ENCODE measurements around the gene C19orf25. TPM values are rescaled to one million over a fixed set of nuclear protein-coding genes. Genes with fewer than 3 reads are reported as not detected.

The C19orf25 gene
- polyA plus RNA-seq, 3 donors: 17.0 to 33.0 (median 31.3) TPM

DNA sequence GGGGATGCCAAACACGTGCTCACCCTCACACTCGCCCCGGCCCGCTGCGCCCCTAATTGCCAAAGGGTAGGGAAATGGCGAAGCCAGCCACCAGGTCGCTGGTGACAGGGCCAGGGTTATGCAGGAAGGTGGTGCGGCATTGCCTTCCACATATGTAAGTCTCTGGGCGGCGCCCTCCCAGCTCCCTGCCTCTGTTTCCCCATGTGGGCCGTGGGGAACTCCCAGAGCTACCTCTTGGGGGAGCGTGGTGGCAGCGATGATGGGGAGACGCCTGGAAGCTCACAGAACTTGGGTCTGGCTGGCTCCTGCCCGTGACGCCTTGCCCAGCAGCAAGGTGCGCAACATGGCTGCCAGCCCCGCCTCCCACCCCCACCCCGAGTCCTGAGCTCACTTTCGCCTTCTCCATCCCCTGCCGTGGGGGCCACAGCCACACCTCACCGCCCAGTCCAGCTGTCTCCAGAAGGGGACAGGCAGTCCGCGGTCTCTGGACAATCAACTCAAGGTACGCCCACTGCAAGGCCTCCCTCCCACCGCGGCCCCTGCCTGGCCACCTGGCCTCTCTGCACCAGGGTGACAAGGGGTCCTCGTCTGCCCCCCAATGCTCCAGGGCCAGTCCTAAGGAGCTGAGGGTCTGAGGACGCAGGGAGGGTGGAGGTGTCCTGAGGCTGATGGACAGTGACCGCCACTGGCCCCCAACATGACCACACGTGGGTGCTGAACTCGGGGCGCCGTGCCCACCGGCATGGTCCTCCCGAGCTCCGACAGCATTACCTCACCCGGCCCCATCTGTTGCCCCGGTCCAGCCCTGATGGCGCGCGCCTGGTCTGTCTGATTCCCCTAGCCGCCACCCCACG, 6.6 kb downstream of the C19orf25 start:
- no peak for DNase-seq (ENCODE audit: extremely low read depth in 1 of 11, low read depth in 9 of 11, low spot score in 4 of 11)

DNA sequence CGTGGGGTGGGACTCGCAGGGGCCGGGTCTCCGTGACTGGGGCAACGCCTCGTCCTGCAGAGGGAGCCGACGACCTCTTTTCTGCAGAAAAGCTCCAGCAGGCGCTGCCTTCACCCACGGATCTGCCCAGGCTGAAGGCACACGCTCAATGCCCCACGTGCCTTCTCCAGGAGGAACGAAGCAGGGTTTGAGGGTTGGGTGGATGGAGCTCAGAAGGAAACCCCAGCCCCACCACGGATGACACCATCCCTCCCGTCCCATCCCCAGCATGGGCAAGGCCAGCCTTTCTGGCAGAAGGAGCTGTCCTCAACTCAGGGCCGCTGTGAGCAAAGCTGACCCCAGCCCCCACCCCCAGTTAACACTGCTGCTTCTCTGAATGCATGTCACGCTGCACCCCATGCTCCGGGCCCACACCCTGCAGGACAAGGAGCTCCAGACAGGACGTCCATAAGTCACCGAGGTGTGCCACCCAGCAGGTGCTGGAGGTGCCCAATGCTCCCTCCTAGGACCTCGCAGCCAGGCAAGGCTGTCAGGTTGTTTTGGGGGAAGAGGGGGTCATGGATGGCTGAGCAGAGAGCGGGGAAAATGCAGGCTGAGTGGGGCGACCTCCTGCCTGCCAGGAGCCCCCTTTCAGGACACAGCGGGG, 7.4 kb downstream of the C19orf25 start:
- DNase-seq (ENCODE audit: extremely low read depth in 1 of 11, low read depth in 9 of 11, low spot score in 4 of 11): no peak

DNA sequence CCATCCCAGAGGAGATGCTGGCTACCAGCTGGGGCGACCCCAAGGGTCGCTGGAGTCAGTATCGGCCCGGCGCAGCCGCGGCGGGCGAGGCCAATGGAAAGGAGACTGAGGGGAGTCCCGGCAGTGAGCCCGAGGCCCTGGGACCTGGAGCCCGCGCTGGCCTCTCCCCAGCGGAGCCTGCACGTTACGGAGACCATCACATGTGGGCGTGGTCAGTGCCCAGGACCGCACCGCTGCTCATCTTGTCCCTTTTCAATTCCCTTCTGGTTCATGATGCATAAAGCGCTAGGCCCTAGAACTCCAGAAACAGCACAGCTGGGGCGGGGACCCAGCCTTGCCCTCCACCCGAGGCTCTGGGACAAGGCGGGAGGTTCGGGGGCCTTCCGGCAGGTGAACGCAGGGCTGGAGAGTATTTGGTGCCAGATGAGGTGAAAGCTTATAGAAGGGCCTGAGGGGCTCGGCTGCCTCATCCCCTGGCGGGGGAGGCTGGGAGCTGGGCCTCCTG, 8.0 kb downstream of the C19orf25 start:
- no peak for DNase-seq (ENCODE audit: extremely low read depth in 1 of 11, low read depth in 9 of 11, low spot score in 4 of 11)

DNA sequence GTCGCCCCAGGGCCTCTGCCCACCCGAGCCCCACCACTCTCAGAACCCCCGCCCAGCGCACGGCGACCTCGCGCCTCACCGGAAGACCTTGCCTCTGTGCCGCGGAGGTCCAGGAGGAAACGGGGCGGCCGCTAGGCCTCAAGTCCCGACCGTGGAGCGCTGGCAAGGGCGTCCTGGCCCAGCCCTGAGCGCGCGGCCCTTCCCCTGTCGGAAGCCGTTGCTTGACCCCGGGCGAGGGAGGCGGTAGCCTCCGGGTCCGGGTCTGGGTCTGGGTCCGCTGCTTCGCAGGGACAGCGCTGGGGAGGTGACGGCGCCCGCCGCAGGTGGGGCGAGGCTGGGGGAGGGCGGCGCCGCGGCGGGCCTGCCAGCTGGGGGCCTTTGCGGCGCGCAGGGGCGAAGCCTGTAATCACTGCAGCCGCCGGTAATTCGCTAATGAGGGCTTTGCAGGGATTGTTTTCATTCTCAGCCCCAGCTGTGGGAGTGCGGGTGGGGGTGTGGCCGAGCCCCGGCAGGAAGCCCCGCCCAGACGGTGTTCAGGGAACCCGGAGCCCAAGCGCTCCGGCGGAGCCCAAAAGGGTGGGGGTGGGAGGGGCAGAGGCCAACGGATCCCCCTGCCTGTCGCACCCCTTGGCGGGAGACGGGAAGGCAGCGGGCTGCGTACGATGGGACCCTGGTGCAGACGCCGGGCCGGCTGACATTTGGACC, 8.6 kb downstream of the C19orf25 start:
- no peak for DNase-seq (ENCODE audit: extremely low read depth in 1 of 11, low read depth in 9 of 11, low spot score in 4 of 11)

DNA sequence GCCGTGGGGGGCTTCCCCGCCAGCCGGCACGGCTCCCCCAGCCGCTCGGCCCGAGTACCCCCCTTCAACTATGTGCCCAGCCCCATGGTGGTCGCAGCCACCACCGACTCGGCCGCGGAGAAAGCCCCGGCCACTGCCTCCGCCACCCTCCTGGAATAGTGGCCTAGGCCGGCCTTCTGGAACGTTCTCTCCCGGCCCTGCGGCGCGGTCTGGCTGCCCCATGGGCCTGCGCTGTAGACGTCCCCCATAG, 9.0 kb downstream of the C19orf25 start:
- no peak for DNase-seq (ENCODE audit: extremely low read depth in 1 of 11, low read depth in 9 of 11, low spot score in 4 of 11)

DNA sequence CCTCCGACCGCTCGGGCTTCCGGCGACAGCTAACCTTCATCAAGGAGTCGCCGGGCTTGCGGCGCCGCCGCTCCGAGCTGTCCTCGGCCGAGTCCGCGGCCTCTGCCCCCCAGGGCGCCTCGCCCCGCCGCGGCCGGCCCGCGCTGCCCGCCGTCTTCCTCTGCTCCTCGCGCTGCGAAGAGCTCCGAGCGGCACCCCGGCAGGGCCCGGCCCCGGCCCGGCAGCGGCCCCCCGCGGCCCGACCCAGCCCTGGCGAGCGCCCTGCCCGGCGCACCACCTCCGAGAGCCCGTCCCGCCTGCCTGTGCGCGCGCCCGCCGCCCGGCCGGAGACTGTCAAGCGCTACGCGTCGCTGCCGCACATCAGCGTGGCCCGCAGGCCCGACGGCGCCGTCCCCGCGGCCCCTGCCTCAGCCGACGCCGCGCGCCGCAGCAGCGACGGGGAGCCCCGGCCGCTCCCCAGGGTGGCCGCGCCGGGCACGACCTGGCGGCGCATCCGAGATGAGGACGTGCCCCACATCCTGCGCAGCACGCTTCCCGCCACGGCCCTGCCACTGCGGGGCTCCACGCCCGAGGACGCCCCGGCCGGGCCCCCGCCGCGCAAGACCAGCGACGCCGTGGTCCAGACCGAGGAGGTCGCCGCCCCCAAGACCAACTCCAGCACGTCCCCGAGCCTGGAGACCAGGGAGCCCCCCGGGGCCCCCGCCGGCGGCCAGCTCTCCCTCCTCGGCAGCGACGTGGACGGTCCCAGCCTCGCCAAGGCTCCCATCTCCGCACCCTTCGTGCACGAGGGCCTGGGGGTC, 9.6 kb downstream of the C19orf25 start:
- no peak for DNase-seq (ENCODE audit: extremely low read depth in 1 of 11, low read depth in 9 of 11, low spot score in 4 of 11)

DNA sequence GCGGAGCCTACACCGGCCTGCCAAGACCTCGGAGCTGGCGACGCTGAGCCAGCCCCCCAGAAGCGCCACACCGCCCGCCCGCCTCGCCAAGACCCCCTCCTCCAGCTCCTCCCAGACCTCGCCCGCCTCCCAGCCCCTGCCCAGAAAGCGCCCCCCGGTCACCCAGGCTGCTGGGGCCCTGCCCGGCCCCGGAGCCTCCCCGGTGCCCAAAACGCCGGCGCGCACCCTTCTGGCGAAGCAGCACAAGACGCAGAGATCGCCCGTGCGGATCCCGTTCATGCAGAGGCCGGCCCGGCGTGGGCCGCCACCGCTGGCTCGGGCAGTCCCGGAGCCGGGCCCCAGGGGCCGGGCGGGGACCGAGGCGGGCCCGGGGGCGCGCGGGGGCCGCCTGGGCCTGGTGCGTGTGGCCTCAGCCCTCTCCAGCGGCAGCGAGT, 10.2 kb downstream of the C19orf25 start:
- DNase-seq (ENCODE audit: extremely low read depth in 1 of 11, low read depth in 9 of 11, low spot score in 4 of 11): no peak

DNA sequence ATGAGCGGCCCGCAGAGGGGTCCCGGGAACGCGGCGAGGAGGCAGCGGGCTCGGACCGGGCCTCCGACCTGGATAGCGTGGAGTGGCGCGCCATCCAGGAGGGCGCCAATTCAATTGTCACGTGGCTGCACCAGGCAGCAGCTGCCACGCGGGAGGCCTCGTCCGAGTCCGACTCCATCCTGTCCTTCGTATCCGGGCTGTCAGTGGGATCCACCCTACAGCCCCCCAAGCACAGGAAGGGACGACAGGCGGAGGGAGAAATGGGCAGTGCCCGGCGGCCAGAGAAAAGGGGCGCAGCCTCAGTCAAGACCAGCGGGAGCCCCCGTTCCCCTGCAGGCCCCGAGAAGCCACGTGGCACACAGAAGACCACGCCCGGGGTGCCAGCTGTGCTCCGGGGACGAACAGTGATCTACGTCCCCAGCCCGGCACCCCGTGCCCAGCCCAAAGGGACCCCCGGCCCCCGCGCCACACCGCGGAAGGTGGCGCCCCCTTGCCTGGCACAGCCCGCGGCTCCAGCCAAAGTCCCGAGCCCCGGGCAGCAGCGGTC, 10.7 kb downstream of the C19orf25 start:
- DNase-seq (ENCODE audit: extremely low read depth in 1 of 11, low read depth in 9 of 11, low spot score in 4 of 11): no peak

DNA sequence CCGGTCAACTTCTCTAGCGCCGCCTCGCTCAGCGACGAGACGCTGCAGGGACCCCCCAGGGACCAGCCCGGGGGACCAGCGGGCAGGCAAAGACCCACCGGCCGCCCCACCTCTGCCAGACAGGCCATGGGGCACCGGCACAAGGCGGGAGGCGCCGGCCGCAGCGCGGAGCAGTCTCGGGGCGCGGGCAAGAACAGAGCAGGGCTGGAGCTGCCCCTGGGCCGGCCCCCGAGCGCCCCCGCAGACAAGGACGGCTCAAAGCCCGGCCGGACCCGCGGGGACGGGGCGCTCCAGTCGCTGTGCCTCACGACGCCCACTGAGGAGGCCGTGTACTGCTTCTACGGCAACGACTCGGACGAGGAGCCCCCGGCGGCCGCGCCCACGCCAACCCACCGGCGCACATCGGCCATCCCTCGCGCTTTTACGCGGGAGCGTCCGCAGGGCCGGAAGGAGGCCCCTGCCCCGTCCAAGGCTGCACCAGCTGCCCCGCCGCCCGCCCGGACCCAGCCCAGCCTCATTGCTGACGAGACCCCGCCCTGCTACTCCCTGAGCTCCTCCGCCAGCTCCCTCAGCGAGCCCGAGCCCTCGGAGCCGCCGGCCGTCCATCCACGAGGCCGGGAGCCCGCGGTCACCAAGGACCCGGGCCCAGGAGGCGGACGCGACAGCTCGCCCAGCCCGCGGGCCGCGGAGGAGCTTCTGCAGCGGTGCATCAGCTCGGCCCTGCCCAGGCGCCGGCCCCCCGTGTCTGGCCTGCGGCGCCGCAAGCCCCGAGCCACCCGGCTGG, 11.3 kb downstream of the C19orf25 start:
- DNase-seq (ENCODE audit: extremely low read depth in 1 of 11, low read depth in 9 of 11, low spot score in 4 of 11): no peak

DNA sequence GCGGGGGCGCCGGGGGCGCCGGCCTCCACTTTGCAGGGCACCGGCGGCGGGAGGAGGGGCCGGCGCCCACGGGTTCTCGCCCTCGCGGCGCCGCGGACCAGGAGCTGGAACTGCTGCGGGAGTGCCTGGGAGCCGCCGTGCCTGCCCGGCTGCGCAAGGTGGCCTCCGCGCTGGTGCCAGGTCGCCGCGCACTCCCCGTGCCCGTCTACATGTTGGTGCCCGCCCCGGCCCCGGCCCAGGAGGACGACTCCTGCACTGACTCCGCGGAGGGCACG, 11.9 kb downstream of the C19orf25 start:
- DNase-seq (ENCODE audit: extremely low read depth in 1 of 11, low read depth in 9 of 11, low spot score in 4 of 11): no peak

DNA sequence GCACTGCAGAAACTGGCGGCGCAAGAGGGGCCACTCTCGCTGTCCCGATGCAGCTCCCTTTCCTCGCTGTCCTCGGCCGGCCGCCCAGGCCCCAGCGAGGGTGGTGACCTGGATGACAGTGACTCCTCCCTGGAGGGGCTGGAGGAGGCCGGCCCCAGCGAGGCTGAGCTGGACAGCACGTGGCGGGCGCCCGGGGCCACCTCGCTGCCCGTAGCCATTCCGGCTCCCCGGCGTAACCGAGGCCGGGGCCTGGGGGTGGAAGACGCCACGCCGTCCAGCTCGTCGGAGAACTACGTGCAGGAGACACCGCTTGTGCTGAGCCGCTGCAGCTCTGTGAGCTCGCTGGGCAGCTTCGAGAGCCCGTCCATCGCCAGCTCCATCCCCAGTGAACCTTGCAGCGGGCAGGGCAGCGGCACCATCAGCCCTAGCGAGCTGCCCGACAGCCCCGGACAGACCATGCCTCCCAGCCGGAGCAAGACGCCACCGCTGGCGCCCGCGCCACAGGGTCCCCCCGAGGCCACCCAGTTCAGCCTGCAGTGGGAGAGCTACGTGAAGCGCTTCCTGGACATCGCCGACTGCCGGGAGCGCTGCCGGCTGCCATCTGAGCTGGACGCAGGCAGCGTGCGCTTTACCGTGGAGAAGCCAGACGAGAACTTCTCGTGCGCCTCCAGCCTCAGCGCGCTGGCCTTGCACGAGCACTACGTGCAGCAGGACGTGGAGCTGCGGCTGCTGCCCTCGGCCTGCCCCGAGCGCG, 12.4 kb downstream of the C19orf25 start:
- DNase-seq (ENCODE audit: extremely low read depth in 1 of 11, low read depth in 9 of 11, low spot score in 4 of 11): no peak

DNA sequence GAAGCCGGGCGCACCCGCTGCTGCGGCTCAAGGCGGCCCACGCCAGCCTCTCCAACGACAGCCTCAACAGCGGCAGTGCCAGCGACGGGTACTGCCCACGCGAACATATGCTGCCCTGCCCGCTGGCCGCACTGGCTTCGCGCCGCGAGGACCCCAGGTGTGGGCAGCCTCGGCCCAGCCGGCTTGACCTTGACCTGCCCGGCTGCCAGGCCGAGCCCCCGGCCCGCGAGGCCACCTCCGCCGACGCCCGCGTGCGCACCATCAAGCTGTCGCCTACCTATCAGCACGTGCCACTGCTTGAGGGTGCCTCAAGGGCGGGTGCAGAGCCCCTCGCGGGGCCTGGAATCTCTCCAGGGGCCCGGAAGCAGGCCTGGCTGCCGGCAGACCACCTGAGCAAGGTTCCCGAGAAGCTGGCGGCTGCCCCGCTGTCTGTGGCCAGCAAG, 13.0 kb downstream of the C19orf25 start:
- no peak for DNase-seq (ENCODE audit: extremely low read depth in 1 of 11, low read depth in 9 of 11, low spot score in 4 of 11)

DNA sequence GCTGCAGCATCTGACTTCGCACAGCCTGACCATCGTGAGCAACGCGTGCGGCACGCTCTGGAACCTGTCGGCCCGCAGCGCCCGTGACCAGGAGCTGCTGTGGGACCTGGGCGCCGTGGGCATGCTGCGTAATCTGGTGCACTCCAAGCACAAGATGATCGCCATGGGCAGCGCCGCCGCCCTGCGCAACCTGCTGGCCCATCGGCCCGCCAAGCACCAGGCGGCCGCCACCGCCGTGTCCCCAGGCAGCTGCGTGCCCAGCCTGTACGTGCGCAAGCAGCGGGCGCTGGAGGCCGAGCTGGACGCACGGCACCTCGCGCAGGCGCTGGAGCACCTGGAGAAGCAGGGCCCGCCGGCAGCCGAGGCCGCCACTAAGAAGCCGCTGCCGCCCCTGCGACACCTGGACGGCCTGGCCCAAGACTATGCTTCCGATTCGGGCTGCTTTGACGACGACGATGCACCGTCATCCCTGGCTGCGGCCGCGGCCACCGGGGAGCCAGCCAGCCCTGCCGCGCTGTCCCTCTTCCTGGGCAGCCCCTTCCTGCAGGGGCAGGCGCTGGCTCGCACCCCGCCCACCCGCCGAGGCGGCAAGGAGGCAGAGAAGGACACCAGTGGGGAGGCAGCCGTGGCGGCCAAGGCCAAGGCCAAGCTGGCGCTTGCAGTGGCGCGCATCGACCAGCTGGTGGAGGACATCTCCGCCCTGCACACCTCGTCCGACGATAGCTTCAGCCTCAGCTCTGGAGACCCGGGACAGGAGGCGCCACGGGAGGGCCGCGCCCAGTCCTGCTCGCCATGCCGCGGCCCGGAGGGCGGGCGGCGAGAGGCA, 13.6 kb downstream of the C19orf25 start:
- DNase-seq (ENCODE audit: extremely low read depth in 1 of 11, low read depth in 9 of 11, low spot score in 4 of 11): peak in 1 of 11 donors; percentile 45

DNA sequence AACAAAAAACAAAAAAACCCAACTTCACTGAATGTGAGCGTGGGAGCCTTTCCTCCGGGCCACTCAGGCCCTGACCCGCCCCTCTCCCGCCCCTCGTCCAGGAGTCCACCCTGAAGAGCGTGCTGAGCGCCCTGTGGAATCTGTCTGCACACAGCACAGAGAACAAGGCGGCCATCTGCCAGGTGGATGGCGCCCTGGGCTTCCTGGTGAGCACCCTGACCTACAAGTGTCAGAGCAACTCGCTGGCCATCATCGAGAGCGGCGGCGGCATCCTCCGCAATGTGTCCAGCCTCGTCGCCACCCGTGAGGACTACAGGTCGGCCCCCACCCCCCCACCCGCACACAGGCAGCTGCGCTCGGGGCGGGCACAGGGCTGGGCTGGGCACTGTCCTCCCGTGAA, 17.2 kb downstream of the C19orf25 start:
- DNase-seq (ENCODE audit: extremely low read depth in 1 of 11, low read depth in 9 of 11, low spot score in 4 of 11): no peak

DNA sequence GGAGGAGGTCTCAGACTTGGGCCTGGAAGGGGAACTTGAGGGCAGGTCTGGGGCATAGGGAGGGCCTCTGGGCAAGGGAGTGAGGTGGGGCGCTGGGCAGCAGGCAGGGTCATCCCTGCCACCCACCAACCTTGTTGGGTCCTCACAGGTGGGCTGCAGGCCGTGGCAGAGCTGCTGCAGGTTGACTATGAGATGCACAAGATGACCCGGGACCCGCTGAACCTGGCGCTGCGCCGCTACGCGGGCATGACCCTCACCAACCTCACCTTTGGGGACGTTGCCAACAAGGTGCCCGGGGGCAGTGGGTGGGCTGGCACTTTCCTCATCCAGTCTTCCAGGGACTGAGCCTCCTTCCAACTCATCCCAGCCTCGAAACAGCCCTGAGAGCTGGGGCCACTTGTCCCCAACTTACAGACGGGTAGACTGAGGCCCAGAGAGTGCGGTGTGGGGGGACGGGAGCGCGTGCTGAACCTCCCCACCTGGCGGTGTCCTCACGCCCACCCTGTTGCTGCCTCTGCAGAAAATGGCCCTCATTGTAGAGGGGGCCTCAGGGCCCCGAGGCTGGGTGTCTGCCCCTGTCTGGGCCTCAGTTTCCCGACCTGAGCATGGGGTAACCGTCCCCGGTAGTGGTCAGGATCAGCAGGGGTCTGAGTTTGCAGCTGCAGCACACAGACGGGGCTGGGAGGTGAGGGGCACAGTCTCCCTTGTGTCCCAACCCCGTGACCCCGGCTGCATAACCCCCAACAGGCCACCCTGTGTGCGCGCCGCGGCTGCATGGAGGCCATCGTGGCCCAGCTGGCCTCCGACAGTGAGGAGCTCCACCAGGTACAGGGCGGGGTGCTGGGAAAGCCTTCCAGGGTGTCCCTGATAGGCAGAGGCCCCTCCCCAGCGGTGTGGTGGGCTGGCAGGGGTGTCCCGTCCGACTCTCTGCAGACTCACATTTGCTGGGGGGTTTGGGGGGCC, 18.7 kb downstream of the C19orf25 start:
- DNase-seq (ENCODE audit: extremely low read depth in 1 of 11, low read depth in 9 of 11, low spot score in 4 of 11): no peak

DNA sequence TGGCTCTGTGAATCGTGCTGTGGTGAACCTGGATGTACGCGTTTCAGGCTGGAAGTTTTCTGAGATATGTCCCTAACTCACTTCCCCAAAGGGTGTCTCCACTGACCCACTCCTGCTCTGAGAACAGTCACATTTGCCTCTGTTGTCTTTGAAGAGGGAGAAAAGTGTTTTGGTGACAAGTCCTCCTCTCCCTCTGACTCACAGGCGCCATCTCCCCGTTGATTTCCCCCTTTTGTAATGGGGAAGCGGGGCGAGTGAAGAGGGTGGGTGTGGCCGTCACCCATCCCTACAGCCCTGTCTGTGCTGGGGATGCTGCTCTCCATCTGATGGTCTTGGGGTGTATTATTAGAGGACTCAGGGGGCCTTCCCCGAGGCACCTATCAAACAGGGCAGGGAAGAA, 19.5 kb downstream of the C19orf25 start:
- no peak for DNase-seq (ENCODE audit: extremely low read depth in 1 of 11, low read depth in 9 of 11, low spot score in 4 of 11)

Measured in renal cortex interstitium (tissue), 11 donors.